NCI-H2171 treated with DMSO at 0.1 percent for 48 hours (cell line): ENCODE data around the gene ASPSCR1.

Experiments used
- DNase-seq: peaks from one replicate; lab custom pipeline; 2025; lab: John Stamatoyannopoulos, UW

ASPSCR1 gene, protein sequence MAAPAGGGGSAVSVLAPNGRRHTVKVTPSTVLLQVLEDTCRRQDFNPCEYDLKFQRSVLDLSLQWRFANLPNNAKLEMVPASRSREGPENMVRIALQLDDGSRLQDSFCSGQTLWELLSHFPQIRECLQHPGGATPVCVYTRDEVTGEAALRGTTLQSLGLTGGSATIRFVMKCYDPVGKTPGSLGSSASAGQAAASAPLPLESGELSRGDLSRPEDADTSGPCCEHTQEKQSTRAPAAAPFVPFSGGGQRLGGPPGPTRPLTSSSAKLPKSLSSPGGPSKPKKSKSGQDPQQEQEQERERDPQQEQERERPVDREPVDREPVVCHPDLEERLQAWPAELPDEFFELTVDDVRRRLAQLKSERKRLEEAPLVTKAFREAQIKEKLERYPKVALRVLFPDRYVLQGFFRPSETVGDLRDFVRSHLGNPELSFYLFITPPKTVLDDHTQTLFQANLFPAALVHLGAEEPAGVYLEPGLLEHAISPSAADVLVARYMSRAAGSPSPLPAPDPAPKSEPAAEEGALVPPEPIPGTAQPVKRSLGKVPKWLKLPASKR

DNA sequence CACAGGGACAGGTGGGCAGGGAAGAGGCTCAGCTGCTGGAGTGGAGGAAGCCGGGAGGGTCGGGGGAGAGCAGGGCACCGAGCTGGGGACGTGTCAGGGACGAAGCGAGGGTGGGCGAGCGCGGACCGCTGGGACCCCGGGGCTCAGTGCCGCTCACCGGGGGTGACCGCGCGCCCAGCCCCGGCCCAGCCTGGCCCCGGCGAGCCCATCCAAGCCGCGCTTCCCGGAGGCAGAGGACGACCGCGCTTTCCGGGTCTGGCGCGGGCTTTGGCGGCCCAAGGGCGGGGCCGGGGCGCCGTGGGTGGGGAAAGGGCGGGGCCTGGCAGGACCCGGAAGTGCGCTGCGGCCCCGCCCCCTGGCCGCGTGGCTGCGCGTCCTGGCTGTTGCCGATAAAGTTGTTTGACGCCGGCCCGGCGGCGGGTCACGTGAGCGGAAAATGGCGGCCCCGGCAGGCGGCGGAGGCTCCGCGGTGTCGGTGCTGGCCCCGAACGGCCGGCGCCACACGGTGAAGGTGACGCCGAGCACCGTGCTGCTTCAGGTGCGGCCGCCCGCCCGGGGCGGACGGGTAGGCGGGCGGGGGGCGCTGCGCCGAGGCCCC is at the start of gene ASPSCR1:
TSS of gene ASPSCR1 (plus strand) at position 419 of the 598 bp plus-strand sequence. CDS start at position 437, 18 bp downstream.
- DNase-seq, result peak; percentile 84

DNA sequence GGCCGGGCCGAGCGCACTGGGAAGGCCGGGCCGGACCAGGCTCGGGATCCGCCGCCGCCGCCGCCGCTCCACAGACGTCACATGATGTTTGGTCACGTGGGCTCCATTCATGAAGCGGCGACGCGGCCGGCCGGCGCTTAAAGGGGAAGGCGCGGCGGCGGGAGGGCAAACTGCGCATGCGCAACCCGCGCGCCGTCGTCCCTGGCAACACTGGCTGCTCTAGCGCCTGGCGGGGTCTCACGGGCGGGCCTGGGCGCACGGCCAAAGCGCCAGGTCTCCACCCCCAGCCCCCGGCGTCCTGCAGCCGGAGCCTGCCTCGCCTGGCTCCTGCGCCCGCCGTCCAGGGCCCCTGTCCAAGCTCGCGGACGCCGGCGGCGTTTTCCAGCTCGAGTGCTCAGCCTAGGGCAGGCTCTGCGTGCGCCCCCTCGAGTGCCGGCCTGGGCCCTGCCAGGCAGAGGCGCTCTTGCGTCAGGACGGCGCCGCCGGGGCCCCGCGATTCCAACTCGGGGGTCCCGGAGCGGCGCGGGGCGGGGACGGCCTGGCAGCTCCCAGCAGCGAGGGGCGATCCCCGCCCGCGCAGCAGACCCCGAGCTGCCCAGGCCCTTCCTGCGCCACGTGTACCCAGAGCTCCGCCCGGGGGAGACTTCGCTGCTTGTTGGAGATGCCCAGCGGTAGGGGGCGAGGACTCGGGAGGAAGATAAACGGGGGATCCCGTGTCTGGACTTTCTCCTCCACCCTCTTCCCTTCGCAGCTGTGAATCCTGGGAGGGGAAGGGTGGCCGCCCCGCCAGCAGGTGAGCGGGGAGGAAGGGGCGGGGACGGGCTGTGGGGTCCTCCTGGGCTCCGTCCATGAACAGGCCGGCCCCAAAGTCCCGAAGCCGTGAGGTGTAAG is 49.5 kb upstream of the ASPSCR1 start, which contains the start of gene MAFG:
TSS of gene MAFG (minus strand) at position 83 of the 891 bp plus-strand sequence. CDS start 4,550 bp downstream, outside the sequence.
- peak; percentile 92 for DNase-seq

DNA sequence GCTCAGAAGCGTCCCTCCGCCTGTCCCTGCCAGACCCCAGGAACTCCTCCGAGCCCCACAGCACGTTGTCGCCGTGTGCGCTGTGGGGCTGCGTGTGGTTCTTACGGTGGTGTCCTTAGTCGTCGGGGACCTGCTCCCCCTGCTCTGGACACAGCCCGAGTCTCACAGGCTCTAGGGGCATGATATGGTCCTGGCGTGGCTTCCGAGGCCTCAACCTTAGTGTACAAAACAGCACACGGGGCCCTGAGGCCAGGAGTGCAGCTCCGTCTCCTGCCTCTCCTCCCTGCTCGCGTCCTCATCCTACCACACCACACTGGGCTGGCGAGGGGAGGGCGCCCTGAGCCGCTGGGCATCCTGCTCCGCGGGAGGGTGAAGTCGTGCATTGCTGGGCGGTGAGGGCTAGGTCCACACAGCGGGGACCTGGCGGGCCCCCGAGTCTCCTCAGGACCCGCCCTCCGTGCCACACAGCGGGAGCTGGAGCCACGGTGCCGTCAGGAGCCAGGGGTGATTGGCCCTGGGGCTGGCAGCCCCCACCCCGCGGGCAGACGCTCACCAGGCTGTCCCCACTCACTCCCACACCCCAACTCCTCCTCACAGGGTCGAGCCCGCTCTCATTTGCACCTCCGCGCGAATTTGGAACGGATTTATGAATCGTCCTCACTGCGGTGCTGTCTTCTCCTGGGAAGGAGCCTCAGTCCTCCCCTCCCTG is 48.7 kb upstream of the ASPSCR1 start:
- DNase-seq, result no peak

DNA sequence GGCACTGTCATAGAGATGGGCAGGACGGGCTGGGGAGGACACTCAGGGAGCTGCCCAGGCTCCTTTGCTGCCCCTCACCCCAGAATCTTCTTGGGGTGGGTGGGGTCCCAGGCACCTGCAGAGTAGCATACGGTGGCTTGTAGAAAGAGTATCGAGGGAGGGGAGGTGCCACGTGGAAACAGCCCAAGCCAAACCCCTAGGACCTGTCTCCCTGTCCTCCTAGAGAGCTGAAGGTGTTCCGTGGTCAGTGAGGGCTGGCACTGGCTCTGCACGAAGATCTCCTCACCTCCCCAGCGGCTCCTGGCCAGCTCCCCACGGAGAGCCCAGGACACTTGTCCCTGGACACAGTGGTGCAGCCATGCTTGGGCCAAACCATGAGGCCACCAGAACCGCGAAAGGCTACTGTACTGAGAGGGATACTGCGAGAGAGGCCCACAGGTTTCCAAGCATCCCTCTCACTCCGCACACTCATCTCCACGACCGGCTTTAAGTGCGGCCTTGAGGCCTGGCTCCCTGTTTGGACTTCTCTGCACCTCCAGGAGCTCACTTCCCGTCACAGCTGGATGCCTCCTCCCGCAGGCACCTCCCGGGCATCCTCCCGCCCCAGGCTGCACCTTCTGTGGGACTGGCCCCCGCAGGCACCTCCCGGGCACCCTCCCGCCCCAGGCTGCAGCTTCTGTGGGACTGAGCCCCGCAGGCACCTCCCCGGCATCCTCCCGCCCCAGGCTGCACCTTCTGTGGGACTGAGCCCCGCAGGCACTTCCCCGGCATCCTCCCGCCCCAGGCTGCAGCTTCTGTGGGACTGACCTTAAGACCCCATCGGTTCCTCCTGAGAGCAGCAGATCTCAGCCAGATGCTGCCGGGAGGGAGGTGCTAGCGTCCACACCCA is 47.9 kb upstream of the ASPSCR1 start:
- no peak for DNase-seq

DNA sequence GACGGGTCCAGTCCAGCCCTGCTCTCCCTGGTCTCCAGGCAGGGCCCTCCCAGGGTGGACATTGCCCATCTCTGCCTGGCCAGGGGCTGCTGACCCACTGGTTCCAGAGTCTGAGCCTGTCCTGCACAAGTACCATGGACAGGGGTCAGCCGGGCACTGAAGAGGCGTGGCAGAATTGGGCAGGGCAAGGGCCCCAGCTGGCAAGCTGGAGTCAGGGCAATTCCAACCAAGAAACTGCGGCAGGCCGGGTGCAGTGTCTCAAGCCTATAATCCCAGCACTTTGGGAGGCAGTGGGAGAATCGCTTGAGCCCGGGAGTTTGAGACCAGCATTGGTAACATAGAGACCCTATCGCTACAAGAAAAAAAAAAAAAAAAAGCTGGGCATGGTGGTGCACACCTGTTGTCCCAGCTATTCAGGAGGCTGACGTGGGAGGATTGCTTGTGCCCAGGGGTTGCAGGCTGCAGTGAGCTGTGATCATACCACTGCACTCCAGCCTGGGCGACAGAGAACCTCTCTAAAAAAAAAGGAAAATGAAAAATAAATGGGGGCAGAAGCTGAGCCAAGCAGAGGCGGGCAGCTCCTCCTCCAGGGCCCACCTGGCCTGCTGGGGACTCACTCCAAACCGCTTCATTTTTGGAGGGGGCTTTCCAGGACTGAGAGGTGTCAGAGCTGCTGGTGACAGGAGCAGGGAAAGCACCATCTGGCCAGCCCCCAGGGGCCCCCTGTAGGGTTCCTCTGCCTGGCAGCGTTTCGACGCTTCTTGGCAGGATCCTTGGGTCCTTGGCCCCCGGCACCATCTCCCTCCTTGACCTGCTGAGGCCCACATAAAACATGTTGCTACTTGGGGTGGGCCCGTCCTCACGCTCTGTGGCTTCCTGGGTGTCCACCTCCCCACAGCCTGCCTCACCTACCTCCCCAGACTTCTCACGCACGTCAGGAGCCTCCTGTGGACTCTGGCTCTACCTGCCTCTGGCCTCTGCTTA is 47.0 kb upstream of the ASPSCR1 start:
- peak; percentile 89 for DNase-seq

DNA sequence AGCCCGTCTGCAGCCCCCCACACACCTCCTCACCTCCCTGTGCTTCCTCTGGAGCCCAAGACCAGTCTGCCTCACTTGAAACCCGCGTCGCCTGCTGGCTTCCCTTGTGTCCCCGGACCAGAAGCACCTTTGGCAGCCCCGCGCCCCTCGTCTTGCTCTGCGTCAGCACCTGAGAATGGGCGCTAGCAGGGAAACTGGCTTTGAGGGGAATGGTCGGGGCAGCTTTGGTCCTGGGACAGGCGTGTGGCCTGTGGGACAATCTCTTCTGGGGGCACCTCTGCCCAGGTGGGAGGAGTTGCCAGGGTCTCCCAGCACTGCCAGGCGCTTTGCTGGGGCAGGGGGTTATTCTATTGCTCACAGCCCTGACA is 46.3 kb upstream of the ASPSCR1 start:
- no peak for DNase-seq

DNA sequence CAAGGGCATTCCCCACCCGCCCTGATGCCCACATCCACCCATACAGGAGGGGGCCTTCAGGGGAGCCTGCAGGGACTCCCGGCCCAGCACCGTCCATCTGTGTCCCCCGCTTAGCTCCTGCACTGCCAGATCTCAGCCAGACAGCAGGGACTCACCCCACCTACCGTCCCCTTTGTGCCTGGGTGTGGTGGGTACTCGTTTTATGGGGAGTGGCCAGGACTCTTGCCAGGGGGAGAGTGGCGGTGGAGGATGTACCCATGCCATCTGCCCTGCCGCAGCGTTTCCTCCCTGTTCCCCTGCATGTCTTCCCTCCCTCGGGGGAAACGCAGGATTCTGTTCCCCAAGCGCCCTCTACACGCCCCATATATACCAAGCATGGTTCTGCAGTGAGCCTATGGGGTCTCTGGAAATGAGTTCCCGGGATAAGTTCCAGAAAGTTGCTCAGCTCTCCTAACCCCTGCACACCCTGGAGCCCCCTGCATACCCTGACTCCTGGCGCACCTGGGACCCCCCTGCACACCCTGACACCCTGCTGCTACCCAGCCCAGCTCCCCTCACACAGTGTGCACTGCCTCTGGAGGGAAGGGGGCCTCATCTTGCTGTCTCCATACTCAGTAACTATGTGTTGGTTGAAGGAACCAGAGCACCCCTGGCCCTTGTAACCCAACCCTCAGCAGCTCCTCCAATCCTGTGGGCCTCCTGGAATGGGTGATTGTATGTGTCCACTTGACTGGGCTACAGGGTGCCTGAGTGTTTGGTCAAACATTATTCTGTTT is 45.7 kb upstream of the ASPSCR1 start:
- peak; percentile 91 for DNase-seq

DNA sequence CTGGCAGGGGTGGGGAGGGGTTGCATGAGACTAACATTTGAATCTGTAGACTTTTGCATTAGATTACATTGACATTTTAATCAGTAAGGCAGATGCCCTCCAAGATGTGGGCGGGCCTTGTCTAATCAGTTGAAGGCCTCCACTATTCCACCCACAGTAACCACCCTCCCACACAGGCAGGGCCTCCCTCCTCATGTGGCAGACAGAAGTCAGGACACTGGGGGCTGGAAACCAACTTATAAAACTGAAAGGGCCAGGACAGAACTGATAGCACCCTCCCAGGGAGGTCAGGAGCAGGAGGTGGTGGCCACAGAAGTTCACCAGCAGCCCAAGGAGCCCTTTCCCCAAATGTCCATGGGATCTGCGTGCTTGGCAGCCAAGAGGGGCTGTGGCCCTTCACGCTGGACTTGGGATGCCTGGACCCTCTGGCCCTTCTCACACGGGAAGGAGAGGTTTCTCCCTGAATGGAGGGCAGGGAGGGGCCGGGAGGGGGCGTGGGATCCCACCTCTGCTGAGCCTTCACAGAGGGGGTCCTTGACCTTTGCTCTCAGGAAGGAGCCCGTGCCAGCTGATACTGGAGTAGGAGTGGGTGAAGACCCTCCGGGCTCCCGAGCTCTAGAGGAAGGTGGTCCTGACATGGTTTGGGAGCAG is 45.0 kb upstream of the ASPSCR1 start:
- DNase-seq, result no peak

DNA sequence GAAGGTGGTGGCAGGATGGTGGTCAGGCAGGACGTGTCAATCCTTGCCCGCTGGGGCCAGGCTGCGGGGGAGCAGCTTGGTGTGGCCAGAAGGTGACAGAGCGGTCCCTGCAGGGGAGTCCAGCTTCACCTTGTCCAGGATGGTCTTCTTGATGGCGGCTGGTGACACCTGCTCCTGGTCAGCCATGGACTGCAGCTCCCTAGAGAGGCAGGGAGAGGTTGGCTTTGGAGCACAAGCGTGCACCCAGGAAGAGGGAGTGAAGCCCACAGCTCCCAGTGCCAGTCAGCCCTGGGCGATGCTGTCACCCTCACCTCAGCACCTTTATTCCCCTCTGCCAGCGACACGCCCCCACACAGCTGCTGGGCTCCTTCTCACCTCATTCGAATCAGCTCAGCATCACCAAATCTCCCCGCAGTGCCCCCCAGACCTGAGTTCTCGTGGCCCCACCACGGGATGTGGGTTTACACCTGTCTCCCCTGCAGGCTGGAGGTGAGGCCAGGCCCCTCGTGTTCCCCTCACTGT is 44.2 kb upstream of the ASPSCR1 start:
- no peak for DNase-seq

DNA sequence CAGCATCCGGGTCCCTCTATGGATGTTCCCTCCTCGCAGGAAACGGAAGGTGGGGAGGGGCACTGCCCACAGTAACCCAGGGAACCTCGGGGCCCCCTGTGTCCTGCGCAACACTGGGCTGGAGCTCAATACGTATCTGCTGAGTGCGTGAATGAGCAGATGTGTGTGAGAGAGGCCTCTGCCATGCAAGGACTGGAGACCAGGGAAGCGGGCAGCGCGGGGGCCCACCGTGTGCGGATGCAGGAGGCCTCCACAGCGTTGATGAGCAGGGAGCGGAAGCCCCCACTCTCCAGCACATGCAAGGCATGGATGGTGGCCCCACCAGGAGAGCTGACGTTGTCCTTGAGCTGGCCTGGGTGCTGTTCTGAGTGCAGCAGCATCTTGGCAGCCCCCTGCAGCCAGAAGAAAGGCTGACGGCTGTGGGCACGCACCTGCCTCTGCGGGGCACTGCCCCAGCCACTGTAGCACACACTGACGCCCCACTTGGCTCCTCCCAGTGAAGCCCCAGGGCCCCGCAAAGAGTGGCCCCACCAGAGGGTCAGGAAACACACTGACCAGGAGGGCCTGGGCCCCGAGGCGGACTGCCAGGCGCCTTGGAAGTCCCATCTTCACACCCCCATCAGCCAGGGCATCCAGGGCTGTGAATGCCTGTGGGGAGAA is 43.2 kb upstream of the ASPSCR1 start:
- no peak for DNase-seq

DNA sequence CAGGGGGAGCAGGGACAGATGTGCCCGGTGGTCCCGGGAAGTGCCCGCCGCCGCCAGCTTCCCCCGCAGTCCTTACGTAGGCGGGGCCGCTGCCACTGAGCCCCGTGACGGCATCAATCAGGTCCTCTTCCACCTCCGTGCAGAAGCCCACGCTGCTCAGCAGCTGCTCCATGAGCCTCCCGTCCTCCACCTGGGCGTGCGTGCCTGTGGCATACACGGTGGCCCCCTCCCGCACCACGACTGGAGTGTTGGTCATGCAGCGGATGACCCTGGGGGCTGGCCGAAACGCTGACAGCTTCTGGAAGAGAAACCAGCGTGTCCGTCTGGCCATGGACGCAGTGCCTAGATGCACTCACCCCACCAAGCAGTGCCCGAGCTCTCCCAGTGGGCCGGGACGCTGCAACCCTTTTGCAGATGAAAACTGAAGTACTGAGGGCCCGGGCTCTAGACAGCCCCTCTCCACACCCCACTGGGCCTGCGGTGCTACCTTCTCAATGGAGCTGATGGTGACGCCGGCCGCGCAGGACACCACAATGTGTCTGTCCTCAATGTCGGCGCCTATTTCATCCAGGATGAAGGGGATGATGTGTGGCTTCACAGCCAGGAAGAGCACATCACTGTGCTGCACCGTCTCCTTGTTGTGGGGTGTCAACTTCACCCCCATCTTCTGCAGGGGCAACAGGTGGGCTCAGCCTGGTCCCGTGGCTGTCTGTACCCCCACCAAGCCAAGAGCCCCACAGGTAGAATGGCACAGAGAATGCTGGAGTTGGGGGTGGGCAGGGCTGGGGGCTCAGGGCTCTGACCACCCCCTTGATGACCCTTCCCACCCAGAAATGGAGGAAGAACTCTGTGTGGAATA is 42.4 kb upstream of the ASPSCR1 start:
- no peak for DNase-seq

DNA sequence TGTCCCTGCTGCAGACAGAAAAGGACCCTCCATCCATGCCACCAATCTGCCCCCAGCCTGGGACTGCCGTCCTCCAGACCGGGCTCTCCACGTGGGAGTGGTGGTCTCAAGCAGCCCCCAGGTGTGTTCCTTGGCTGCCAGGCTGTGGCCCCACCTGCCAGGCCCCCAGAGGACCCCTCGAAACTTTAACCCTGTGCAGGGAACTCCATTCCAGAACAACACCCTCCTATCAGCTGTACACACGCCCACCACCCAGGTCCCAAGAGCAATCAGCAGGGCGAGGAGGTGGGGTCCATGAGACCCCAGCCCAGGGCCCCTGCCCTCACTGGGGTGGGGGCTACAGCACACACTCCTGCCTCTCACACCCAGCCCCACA is 41.7 kb upstream of the ASPSCR1 start:
- DNase-seq, result no peak

DNA sequence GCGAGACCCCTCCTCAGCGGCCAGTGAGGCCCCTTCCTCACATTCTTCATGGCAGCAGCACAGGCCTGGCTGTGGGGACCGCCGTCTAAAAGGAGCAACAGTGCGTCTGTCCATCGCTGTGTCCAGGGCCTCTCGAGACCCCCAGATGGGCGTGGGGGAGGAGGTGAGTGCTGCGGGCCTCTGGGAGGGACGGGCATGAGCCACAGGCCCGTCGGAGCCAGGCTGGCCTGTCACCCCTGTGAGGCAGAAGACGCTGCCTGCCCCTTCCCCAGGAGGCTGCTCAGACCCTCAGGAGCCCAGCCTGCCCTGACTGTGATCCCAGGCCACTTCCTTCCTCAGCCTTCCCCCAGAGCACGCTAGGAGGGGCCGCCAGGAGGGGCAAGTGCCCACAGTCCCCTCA is 38.2 kb upstream of the ASPSCR1 start:
- no peak for DNase-seq

DNA sequence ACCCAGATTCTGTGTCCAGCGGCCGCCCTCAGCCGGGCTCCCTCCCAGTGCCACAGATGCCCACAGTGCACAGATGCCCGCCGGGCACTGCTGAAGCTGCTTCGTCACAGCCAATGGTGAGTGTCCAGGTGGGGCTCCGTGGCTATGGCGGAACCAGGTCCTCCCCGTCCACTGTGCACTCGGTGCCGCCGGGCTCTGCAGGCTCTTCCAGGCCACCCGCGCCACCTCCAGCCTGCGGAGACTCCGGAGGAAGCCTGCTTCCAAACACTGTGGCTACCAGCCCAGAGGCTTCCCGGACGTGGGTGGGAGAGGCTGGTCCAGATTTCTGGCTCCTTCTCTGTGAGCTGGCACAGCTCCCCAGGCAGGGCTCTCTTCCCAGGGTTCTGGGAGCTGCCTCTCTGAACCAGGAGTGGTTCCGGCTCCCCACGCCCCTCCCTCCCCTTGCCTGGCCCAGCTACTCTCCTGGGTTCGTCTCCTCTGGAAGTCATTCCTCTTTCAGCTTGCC is 37.5 kb upstream of the ASPSCR1 start:
- no peak for DNase-seq

DNA sequence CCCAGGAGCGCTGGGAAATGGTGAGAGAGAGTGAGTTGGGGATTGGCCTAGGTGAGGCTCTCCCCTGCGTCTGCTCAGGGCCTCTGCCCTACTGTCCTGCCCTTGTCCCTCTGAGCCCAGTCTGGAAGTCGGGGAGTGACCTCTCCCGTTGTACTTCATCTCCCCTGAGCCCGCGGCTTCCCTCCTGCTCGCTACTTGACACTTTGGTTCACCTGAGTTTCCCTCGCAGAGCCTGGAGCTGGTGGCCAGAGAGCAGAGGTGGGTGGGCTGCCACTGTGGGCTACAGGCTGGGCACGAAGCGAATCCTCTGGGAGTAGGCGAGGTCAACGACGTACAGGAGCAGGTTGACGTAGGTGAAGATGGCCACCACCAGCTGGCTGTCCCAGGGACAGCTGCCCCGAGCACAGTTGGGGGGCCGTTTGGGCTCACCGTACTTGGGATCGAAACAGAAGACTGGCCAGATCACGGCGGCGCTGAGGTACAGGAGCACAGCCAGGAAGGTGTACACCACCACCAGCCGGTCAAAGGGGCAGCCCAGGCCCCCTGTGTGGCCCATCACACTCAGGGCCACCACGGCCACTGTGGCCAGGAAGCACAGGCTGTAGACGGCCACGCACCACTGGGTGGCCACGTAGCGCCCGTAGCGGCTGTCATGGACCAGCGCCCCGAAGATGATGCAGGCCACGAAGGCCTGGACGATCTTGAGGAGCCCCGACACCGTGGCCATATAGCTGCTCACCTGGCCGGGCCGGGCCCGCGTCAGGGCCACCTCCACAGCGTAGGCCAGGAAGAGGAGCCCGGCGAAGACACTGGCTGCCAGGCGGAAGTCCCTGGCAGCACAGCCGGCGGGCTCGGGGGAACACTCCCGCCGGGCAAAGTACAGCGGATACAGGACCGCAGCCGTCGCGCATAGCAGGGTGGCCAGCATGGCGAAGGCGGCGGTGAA is 36.6 kb upstream of the ASPSCR1 start:
- no peak for DNase-seq
